Panc1 (cell line): ENCODE measurements around the gene MFSD2A. TPM values are rescaled to one million over a fixed set of nuclear protein-coding genes. Genes with fewer than 3 reads are reported as not detected.
"Not testable (repeated sequence)": the region's sequence is repeated elsewhere in the genome, so short reads cannot be mapped to it uniquely, and the experiment has no call there.

Experiments
- ATAC-seq: fragments of 200-7000 bp; cut with Tn5 transposase; 2 replicates; pipeline ENCODE4 v1.9.1; 2020; ENCODE audit warnings: mild to moderate bottlenecking, moderate library complexity
- BruUV-seq: library from RNA; stranded (reverse); fragments of 400-500 nt; replicated peaks from 2 replicates; lab custom pipeline; 2021; lab: Mats Ljungman, UMichigan
- CTCF ChIA-PET: fragments of 300-600 bp; sonication (Branson Sonifier 250); formaldehyde crosslinking; loops from one replicate; lab custom pipeline; 2022; ENCODE audit warnings: antibody characterized with exemption; lab: Charles Lee
- POLR2A ChIA-PET: fragments of 300-600 bp; sonication (Branson Sonifier 250); formaldehyde crosslinking; loops from one replicate; lab custom pipeline; 2022; ENCODE audit warnings: antibody characterized with exemption; lab: Charles Lee
- DNase-seq: peaks from one replicate; pipeline ENCODE4 v3.0.0-alpha.2; 2010; ENCODE audit warnings: low read depth, low spot score
- H3K27ac ChIP-seq: 2 replicates; pipeline ENCODE4 v1.5.1; 2011; ENCODE audit warnings: mild to moderate bottlenecking, low read length, inconsistent platforms
- H3K27me3 ChIP-seq: fragments of 200-500 bp; sonication (Bioruptor generic); 2 replicates; pipeline ENCODE4 v1.6.0; 2014; ENCODE audit warnings: low read length, inconsistent platforms; ENCODE audit not compliant: control insufficient read depth, insufficient read depth
- H3K36me3 ChIP-seq: fragments of 200-500 bp; sonication (Bioruptor generic); 2 replicates; pipeline ENCODE4 v1.5.1; 2014; ENCODE audit warnings: inconsistent platforms, mild to moderate bottlenecking, low read length, moderate library complexity; ENCODE audit not compliant: control insufficient read depth, insufficient read depth
- H3K4me1 ChIP-seq: 2 replicates; pipeline ENCODE4 v1.5.1; 2011; ENCODE audit warnings: inconsistent platforms, mild to moderate bottlenecking, low read length, moderate library complexity; ENCODE audit not compliant: control insufficient read depth, insufficient read depth
- H3K4me3 ChIP-seq, 2 experiments: 2 replicates each; pipeline ENCODE4 v1.5.1; 2011 to 2012; ENCODE audit warnings: low read depth in 2 of 2, low read length in 2 of 2, mild to moderate bottlenecking in 2 of 2, inconsistent platforms in 1 of 2, moderate library complexity in 1 of 2
- H3K9me3 ChIP-seq: fragments of 200-500 bp; sonication (Bioruptor generic); 2 replicates; pipeline ENCODE4 v1.5.1; 2014; ENCODE audit warnings: low read depth, mild to moderate bottlenecking, inconsistent platforms, low read length, moderate library complexity; ENCODE audit not compliant: control insufficient read depth, insufficient read depth
- POLR2AphosphoS5 ChIP-seq: IDR thresholded peaks from 2 replicates; pipeline ENCODE4 v1.6.1; 2012; ENCODE audit warnings: mild to moderate bottlenecking, low read depth, low read length, moderate library complexity
- REST ChIP-seq, 2 experiments: IDR thresholded peaks; 2 replicates each; pipeline ENCODE4 v1.6.1; 2011 to 2012; ENCODE audit warnings: low read depth in 2 of 2, control low read depth in 1 of 2, low read length in 1 of 2, mild to moderate bottlenecking in 1 of 2, moderate library complexity in 1 of 2; ENCODE audit not compliant: insufficient read depth in 1 of 2
- SIN3A ChIP-seq: IDR thresholded peaks from 2 replicates; pipeline ENCODE4 v1.6.1; 2012; ENCODE audit warnings: low read depth, mild to moderate bottlenecking, low read length, moderate library complexity, borderline replicate concordance; ENCODE audit not compliant: insufficient read depth
- TCF7L2 ChIP-seq: IDR thresholded peaks from 2 replicates; pipeline ENCODE4 v1.6.1; 2011; ENCODE audit warnings: mild to moderate bottlenecking, low read depth, low read length, inconsistent platforms
- in situ Hi-C: cut with HindIII; loops from 2 replicates; pipeline ENCODE4 v1.10.0; 2016; ENCODE audit warnings: low sequenced_read_pairs, low pct_unique_long_range_greater_than_20kb
- intact Hi-C: fragments of 100-400 bp; cut with micrococcal nuclease; formaldehyde crosslinking; loops from one replicate; pipeline ENCODE4 v1.10.0; 2022; ENCODE audit not compliant: unreplicated experiment
- total RNA-seq: library from RNA; stranded (reverse); gene quantifications from one replicate; pipeline ENCODE4 v1.2.1, GENCODE V29; 2021; ENCODE audit not compliant: unreplicated experiment
- TF ChIP-seq, protein P1 (sequence below): fragments of 450-650 bp; IDR thresholded peaks from 2 replicates; pipeline ENCODE4 v1.5.1; 2017; ENCODE audit warnings: mild to moderate bottlenecking

MFSD2A gene
- total RNA-seq, 1 experiment from 2014 or later = 1.2 TPM

- DNase-seq (no peak), ATAC-seq (no peak)
- CTCF ChIA-PET = no interaction called here
- Histone ChIP-seq H3K27me3 (no peaks in the 10 kb centered on the region), H3K9me3 (no peaks in the 10 kb centered on the region), H3K36me3 (no peaks in the 10 kb centered on the region), H3K27ac (no peak overlapping the region), H3K4me1 (no peaks in the 10 kb centered on the region), H3K4me3 (no peak overlapping the region)
- intact Hi-C loops (no loop called here), in situ Hi-C loops (no loop called here)
- no TSS peak for BruUV-seq
- TF ChIP-seq, protein P1, sequence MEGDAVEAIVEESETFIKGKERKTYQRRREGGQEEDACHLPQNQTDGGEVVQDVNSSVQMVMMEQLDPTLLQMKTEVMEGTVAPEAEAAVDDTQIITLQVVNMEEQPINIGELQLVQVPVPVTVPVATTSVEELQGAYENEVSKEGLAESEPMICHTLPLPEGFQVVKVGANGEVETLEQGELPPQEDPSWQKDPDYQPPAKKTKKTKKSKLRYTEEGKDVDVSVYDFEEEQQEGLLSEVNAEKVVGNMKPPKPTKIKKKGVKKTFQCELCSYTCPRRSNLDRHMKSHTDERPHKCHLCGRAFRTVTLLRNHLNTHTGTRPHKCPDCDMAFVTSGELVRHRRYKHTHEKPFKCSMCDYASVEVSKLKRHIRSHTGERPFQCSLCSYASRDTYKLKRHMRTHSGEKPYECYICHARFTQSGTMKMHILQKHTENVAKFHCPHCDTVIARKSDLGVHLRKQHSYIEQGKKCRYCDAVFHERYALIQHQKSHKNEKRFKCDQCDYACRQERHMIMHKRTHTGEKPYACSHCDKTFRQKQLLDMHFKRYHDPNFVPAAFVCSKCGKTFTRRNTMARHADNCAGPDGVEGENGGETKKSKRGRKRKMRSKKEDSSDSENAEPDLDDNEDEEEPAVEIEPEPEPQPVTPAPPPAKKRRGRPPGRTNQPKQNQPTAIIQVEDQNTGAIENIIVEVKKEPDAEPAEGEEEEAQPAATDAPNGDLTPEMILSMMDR = no peak
- TF ChIP-seq POLR2AphosphoS5 (no peak), TCF7L2 (no peak), REST (IDR thresholded peaks at IDR 0.05; ENCODE audit: insufficient read depth in 1 of 2, low read depth in 2 of 2, low read length in 1 of 2) (no peak), SIN3A (no peak)
- POLR2A ChIA-PET = no interaction called here
Measured at GRCh38 chr1:40004857-40005256, 49.9 kb downstream of the MFSD2A start.

DNA sequence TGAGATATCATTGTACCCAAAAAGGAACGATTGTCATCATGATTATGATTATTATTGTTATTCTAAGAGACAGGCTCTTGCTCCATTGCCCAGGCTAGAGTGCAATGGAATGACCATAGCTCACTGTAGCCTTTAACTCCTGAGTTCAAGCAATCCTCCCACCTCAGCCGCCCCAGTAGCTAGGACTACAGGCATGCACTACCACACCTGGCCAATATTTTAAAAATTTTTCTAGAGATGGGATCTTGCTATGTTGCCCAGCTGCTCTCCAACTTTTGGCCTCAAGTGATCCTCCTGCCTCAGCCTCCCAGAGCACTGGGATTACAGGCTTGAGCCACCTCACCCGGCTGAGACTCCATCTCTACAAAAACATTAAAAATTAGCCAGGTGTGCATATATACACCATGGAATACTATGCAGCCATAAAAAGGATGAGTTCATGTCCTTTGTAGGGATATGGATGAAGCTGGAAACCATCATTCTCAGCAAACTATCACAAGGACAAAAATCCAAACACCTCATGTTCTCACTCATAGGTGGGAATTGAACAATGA is 52.6 kb downstream of the MFSD2A start:
- ATAC-seq, H3K9me3 ChIP-seq, H3K4me3 ChIP-seq, H3K36me3 ChIP-seq, DNase-seq, H3K27me3 ChIP-seq, H3K4me1 ChIP-seq, H3K27ac ChIP-seq, in situ Hi-C loops, intact Hi-C loops, POLR2A ChIA-PET, BruUV-seq: not testable (repeated sequence)
- CTCF ChIA-PET = interaction anchor here (0.6 kb wide), 1 partner anchor 476 kb away, joined by 4 read pairs; no protein-coding TSS in a partner anchor

- no peak for ATAC-seq
- no TSS peak for BruUV-seq
- no peak overlapping the region for H3K4me3 ChIP-seq
- TF ChIP-seq POLR2AphosphoS5 (no peak), REST (IDR thresholded peaks at IDR 0.05; ENCODE audit: insufficient read depth in 1 of 2, low read depth in 2 of 2, low read length in 1 of 2) (no peak), TCF7L2 (no peak), SIN3A (no peak)
- TF ChIP-seq, protein P1 = no peak
- H3K4me1 ChIP-seq = no peaks in the 10 kb centered on the region
- POLR2A ChIA-PET = interaction anchor here (0.6 kb wide), 1 partner anchor 17 kb away, joined by 5 read pairs; no protein-coding TSS in a partner anchor
- H3K27me3 ChIP-seq = no peaks in the 10 kb centered on the region
- no peaks in the 10 kb centered on the region for H3K9me3 ChIP-seq
- intact Hi-C loops = no loop called here
- H3K36me3 ChIP-seq = no peaks in the 10 kb centered on the region
- no peak for DNase-seq
- no peak overlapping the region for H3K27ac ChIP-seq
- in situ Hi-C loops = no loop called here
- CTCF ChIA-PET = no interaction called here
Measured at GRCh38 chr1:40011198-40011597, 56.3 kb downstream of the MFSD2A start.
